Kidney epithelial cell (primary cell): ENCODE results near the gene OR51I2. TPM values are rescaled to one million over a fixed set of nuclear protein-coding genes. Genes with fewer than 3 reads are reported as not detected.

Source experiments
- DNase-seq: peaks from one replicate; pipeline ENCODE4 v3.0.0-alpha.2; 2010; ENCODE audit warnings: low read depth
- H3K27me3 ChIP-seq: 2 replicates; pipeline ENCODE4 v1.6.0; 2011; ENCODE audit warnings: low read length; ENCODE audit not compliant: control insufficient read depth, insufficient read depth
- H3K36me3 ChIP-seq: 2 replicates; pipeline ENCODE4 v1.5.1; 2011; ENCODE audit warnings: low read length; ENCODE audit not compliant: control insufficient read depth, insufficient read depth
- H3K4me3 ChIP-seq: 2 replicates; pipeline ENCODE4 v1.5.1; 2011; ENCODE audit warnings: low read depth, mild to moderate bottlenecking, control low read depth, low read length
- total RNA-seq: library from RNA; depleted of rRNA; stranded (reverse); fragments of >200 nt; gene quantifications from 2 replicates; pipeline ENCODE4 v1.2.3, GENCODE V29; 2015
- TF ChIP-seq, protein P1 (sequence below): IDR thresholded peaks from 2 replicates; pipeline ENCODE4 v1.5.1; 2011; ENCODE audit warnings: mild to moderate bottlenecking, moderate library complexity, low read length, control low read depth, inconsistent platforms; ENCODE audit not compliant: insufficient read depth, poor library complexity, severe bottlenecking

The OR51I2 gene, protein sequence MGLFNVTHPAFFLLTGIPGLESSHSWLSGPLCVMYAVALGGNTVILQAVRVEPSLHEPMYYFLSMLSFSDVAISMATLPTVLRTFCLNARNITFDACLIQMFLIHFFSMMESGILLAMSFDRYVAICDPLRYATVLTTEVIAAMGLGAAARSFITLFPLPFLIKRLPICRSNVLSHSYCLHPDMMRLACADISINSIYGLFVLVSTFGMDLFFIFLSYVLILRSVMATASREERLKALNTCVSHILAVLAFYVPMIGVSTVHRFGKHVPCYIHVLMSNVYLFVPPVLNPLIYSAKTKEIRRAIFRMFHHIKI
- total RNA-seq, result not detected in 2 replicates

DNA sequence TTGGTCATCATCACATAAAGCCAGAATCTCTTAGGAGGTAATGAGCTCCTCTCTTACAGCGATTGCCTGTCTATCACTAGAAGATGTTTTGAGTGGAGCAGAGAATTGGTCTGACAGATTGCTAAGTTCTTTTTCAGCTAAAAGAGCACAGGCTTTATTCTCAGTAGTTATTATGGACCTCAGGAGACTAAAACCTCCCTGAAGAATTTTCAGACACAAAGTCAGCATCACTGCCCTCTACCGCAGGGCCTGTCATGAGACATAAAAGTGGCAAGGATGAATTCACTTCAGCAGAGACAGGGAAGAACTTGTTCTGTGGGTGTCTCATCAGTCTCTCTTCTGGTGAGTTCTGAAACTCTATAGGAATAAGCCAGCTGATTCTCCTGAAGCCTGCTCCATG, at the start of gene OR51I2:
TSS of gene OR51I2 (plus strand) at position 301 of the 400 bp plus-strand sequence. CDS start 4,166 bp downstream, outside the sequence.
- no peak for DNase-seq
- TF ChIP-seq, protein P1, sequence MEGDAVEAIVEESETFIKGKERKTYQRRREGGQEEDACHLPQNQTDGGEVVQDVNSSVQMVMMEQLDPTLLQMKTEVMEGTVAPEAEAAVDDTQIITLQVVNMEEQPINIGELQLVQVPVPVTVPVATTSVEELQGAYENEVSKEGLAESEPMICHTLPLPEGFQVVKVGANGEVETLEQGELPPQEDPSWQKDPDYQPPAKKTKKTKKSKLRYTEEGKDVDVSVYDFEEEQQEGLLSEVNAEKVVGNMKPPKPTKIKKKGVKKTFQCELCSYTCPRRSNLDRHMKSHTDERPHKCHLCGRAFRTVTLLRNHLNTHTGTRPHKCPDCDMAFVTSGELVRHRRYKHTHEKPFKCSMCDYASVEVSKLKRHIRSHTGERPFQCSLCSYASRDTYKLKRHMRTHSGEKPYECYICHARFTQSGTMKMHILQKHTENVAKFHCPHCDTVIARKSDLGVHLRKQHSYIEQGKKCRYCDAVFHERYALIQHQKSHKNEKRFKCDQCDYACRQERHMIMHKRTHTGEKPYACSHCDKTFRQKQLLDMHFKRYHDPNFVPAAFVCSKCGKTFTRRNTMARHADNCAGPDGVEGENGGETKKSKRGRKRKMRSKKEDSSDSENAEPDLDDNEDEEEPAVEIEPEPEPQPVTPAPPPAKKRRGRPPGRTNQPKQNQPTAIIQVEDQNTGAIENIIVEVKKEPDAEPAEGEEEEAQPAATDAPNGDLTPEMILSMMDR, result no peak
- H3K4me3 ChIP-seq, result no peak within 1 kb of the TSS
- no peaks in the 10 kb centered on the region for H3K27me3 ChIP-seq
- no peaks in the 10 kb centered on the region for H3K36me3 ChIP-seq

DNA sequence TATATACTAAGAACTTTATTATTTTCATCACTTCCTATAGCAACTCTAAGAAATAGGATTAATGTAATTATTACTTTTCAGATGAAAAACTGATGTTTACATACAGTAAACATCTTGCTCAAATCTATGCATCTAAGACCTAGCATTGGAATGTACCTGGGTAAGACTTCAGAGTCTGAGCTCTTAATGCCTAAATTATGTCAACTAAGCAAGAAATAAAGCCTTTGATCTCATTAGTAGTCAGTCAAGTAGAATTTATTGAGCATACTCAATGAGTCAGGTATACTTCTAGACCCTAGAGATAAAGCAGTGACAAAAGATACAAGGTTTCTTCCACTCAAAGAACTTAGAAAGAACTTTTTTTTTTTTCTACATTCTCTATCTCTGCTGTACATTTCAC, 44.0 kb upstream of the OR51I2 start:
- Histone ChIP-seq H3K36me3 (no peaks in the 10 kb centered on the region), H3K4me3 (no peak overlapping the region), H3K27me3 (no peaks in the 10 kb centered on the region)
- DNase-seq, result no peak
- TF ChIP-seq, protein P1, result no peak

DNA sequence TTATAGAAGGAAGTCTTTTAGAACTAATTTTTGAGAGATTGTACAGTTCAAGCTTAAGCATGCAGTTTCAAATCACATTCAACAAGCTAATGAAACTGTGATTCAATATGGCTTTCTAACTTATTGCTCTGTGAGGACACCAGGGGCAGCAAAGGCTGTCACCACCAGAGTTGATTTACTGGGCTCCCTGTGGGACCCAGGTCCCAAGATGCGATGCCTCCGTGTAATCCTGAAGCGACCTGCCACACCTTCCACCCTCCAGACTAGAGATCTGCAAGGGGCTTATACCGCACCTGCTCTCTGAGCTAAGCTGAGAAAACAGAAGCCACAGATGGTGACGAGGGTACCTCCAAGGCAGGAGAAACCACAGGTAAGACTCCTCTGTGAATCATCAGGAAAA, 28.1 kb upstream of the OR51I2 start:
- Histone ChIP-seq H3K36me3 (no peaks in the 10 kb centered on the region), H3K4me3 (no peak overlapping the region), H3K27me3 (no peaks in the 10 kb centered on the region)
- TF ChIP-seq, protein P1, result no peak
- no peak for DNase-seq

DNA sequence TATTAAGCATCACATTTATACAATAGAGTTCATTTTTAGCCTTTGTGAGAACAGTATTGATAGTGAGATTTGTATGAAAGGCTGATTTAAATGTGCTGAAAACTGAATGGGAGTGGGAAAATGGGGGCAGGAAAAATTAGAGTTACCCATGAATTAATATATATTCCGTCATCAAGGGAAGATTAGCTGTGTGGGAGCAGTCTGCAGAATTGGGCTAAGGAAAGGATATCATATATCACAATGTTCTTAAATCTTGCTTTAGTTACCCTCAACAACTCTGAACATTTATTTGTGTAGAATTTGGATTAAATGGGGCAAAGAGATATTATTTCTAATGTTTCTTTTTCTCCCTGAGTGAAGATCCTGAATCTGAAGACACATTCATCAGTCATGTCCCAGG, 27.3 kb upstream of the OR51I2 start, which contains the start of gene OR51Q1:
TSS of gene OR51Q1 (plus strand) at position 301 of the 400 bp plus-strand sequence. CDS start at position 391, 90 bp downstream.
- no peaks in the 10 kb centered on the region for H3K36me3 ChIP-seq
- no peak for DNase-seq
- no peaks in the 10 kb centered on the region for H3K27me3 ChIP-seq
- TF ChIP-seq, protein P1, result no peak
- H3K4me3 ChIP-seq, result no peak within 1 kb of the TSS

DNA sequence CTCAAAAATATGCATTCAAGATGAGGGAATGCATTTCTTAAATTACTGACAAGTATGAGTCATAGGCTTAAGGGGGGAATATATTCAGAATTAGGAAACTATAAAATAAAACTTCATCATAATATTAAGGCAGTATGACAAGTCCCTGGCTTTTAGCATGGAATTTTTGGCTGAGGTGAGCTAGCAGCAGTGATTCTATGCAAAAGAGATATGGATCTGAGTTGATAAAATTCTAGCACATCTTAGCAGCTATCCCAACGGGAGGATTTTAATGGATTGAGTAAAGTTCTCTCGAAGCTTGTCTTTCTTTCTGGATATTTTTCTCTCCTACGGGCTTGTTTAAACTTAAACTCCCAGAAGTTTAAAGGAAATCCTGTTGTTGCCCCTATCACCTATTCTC, 26.0 kb upstream of the OR51I2 start:
- Histone ChIP-seq H3K4me3 (no peak overlapping the region), H3K27me3 (no peaks in the 10 kb centered on the region), H3K36me3 (no peaks in the 10 kb centered on the region)
- TF ChIP-seq, protein P1, result no peak
- DNase-seq, result no peak

DNA sequence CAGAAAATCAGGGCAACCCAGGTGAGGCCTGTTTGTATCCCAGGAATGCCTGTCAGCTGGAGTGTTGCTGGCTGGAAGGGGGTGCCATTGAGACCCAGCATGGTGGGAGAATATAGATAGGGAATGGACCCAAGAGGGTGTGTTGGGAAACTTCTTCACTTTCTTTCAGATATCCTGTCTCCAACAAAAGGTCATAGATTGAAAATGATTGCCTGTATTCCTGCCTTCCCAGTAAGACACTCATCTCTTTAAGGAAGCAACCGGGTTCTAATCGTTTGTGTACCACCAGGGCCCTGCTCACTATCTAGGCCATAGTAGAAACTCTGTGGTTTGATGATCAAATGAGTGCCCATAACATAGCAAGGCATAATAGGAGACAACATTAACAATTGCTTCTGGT, 7.7 kb upstream of the OR51I2 start, which contains the start of gene OR51I1:
TSS of gene OR51I1 (minus strand) at position 101 of the 400 bp plus-strand sequence. CDS start at position 101, 0 bp downstream.
- no peak for DNase-seq
- no peaks in the 10 kb centered on the region for H3K27me3 ChIP-seq
- TF ChIP-seq, protein P1, result no peak
- no peak within 1 kb of the TSS for H3K4me3 ChIP-seq
- no peaks in the 10 kb centered on the region for H3K36me3 ChIP-seq
